ENCODE results near the gene TGFB1I1. TPM values are rescaled to one million over a fixed set of nuclear protein-coding genes. Genes with fewer than 3 reads are reported as not detected.

The TGFB1I1 gene
- total RNA-seq, 3 donors from 2014 or later: 17.4 to 31.8 (median 30.1) TPM

DNA sequence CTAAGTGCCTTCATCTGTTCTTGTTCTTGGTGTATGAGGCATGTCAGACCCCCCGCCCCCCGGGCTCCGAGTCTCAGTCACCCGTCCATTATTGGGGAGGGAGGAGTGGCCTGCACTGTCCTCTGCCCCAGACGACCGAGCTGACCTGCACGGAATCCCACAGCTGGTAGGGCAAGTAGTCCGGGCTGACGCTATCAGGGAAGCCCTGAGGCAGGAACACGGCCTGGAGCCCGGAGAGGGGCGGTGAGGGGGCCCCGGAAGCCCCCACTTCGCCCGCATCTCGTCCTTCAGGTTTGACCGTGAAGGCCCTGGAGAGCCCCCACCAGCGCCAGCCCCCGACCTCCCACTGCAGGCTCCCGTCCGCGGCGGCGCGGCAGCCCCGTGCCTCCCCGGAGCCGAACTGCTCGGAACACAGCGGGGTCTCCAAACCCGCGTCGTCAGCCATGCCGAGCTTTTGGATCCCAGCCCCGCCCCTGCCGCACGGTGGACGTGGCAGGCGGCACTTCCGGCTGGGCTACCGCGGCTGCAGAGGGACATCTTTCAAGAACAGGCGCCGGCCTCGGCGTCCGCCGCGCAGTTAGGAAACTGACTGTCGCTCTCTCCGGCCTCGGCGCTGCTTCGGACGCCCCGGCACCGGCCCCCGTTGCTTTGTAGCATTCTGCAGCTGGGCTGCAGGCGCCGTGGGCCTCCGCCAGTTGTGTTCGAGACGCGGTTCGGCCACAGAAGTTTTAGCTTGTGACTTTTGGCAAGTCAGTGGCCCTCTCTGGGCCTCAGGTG, 36.2 kb downstream of the TGFB1I1 start, which contains the start of gene RUSF1:
Gene RUSF1 (minus strand): TSS at position 463 of the 777 bp plus-strand sequence. CDS start 18 bp downstream, at position 445.
- TF ChIP-seq, protein P1, sequence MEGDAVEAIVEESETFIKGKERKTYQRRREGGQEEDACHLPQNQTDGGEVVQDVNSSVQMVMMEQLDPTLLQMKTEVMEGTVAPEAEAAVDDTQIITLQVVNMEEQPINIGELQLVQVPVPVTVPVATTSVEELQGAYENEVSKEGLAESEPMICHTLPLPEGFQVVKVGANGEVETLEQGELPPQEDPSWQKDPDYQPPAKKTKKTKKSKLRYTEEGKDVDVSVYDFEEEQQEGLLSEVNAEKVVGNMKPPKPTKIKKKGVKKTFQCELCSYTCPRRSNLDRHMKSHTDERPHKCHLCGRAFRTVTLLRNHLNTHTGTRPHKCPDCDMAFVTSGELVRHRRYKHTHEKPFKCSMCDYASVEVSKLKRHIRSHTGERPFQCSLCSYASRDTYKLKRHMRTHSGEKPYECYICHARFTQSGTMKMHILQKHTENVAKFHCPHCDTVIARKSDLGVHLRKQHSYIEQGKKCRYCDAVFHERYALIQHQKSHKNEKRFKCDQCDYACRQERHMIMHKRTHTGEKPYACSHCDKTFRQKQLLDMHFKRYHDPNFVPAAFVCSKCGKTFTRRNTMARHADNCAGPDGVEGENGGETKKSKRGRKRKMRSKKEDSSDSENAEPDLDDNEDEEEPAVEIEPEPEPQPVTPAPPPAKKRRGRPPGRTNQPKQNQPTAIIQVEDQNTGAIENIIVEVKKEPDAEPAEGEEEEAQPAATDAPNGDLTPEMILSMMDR (IDR thresholded peaks at IDR 0.05): peak in 1 of 3 donors; percentile 12
- TF ChIP-seq POLR2AphosphoS5 (IDR thresholded peaks at IDR 0.05) (peak; percentile 79 to 96 (median 89)), POLR2A (IDR thresholded peaks at IDR 0.05) (peak; percentile 88)
- peak; percentile 88 to 89 for DNase-seq (ENCODE audit: low spot score in 2 of 2)
- Histone ChIP-seq H3K9me3 (no peaks in the 10 kb centered on the region), H3K27me3 (no peaks in the 10 kb centered on the region), H3K4me3 (peak within 1 kb of the TSS; percentile 84 to 99 (median 96)), H3K4me1 (peaks cover 0 to 10% of the 10 kb centered on the region in 2 donors), H3K27ac (peak within 1 kb of the TSS; percentile 95 to 96), H3K36me3 (no peaks in the 10 kb centered on the region)
- intact Hi-C loops (cut with DNase I; ENCODE audit: low total_unique reads): no loop called here

DNA sequence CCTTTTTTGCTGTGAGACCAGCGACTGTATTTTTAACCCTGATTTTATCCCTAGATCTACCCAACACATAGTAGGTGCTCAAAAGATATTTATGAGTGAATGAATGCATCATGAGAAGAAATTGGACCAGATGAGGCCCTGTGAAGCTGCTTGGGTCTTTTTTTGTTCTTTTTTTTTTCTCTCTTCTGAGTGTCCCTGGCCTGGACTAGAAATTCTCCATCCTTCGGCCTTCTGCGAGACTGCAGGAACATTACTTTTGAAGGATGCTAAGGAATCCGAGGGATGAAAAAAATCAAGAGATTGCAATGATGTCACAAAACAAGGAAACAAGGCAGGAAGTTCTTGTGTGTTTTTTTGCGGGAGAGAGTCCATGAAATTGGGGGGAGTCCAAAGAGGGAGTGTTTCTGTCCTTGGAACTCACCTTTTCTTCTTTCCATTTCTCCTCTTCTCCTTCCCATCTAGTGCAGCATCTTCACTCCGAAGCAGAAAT, 36.8 kb downstream of the TGFB1I1 start:
- H3K4me3 ChIP-seq: peak overlapping the region; percentile 84 to 99 (median 96)
- H3K36me3 ChIP-seq: no peaks in the 10 kb centered on the region
- DNase-seq (ENCODE audit: low spot score in 2 of 2): no peak
- no peaks in the 10 kb centered on the region for H3K9me3 ChIP-seq
- TF ChIP-seq POLR2A (IDR thresholded peaks at IDR 0.05): no peak
- TF ChIP-seq, protein P1 (IDR thresholded peaks at IDR 0.05): no peak
- no peak for TF ChIP-seq POLR2AphosphoS5 (IDR thresholded peaks at IDR 0.05)
- H3K4me1 ChIP-seq: peaks cover 0 to 10% of the 10 kb centered on the region in 2 donors
- H3K27me3 ChIP-seq: no peaks in the 10 kb centered on the region
- H3K27ac ChIP-seq: peak overlapping the region; percentile 95 to 96
- intact Hi-C loops (cut with DNase I; ENCODE audit: low total_unique reads): no loop called here

DNA sequence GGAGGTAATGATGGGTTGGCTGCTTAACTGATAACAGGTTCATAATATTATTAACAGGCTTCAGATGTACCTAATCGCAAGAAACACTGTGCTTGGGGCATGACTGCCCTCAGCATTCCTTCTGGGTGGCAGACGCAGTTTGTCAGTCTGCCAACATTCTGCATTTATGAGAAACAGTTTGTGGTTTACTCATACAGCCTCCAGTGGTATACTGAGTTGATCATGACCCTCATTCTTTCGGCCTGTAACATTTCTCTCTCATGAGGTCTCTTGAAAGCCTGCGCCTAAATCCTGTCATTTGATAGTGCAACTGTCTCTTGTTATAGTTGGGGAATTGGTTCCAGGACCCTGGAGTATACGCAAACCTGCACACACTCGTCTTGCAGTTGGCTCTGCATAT, 41.2 kb downstream of the TGFB1I1 start:
- intact Hi-C loops (cut with DNase I; ENCODE audit: low total_unique reads): no loop called here
- Histone ChIP-seq H3K4me3 (no peak overlapping the region), H3K4me1 (no peaks in the 10 kb centered on the region), H3K27me3 (no peaks in the 10 kb centered on the region), H3K9me3 (no peaks in the 10 kb centered on the region), H3K36me3 (no peaks in the 10 kb centered on the region), H3K27ac (no peak overlapping the region)
- TF ChIP-seq, protein P1 (IDR thresholded peaks at IDR 0.05): no peak
- DNase-seq (ENCODE audit: low spot score in 2 of 2): no peak

DNA sequence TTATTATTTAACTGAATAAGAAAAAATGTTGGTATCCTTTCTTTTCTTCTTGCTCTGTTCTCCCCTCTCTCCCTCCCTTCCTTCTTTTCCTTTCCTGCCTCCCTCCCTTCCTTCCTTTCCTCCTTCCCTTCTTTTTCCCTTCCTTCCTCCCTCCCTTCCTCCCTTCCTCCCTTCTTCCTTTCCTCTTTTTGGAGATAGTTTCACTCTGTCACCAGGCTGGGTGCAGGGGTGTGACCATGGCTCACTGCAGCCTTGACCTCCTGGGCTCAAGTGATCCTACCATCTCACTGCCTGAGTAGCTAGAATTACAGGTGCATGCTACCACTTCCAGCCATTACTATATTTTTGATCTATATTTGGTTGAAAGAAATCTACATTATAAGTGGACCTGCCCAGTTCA, 41.9 kb downstream of the TGFB1I1 start:
- Histone ChIP-seq H3K36me3 (no peaks in the 10 kb centered on the region), H3K27me3 (no peaks in the 10 kb centered on the region), H3K4me3 (no peak overlapping the region), H3K4me1 (no peaks in the 10 kb centered on the region), H3K27ac (no peak overlapping the region), H3K9me3 (no peaks in the 10 kb centered on the region)
- intact Hi-C loops (cut with DNase I; ENCODE audit: low total_unique reads): loop anchor here (1.0 kb wide), 1 partner anchor 29 kb away; no protein-coding TSS in a partner anchor
- no peak for TF ChIP-seq POLR2A (IDR thresholded peaks at IDR 0.05)
- no peak for TF ChIP-seq POLR2AphosphoS5 (IDR thresholded peaks at IDR 0.05)
- TF ChIP-seq, protein P1 (IDR thresholded peaks at IDR 0.05): no peak
- DNase-seq (ENCODE audit: low spot score in 2 of 2): no peak

DNA sequence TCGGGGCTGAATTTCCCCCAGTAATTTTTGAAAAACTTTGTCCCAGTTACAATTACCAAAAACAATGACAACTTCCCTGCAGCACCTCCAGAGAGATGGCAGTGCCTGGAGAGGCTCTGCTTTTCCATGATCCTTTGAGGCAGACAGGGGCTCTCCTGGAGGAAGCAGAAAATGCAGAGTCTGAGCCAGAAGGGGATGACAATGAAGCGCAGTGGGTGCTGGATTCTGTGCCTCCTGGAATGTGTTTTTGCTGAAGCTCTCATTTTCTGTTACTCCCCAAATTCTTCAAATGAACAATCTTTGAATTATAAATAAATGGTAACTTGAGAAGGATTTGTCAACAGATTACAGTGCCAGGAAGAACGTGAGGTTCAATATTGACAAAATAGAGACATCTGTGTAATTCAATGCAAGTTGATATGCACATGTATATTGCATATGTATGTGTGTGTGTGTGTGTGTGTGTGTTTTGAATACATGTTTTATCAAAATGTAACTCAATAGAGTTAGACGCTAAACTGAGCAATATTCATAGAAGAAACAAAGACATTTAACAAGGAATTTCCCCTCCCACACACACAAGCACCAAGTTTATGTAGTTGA, 45.9 kb downstream of the TGFB1I1 start:
- intact Hi-C loops (cut with DNase I; ENCODE audit: low total_unique reads): no loop called here
- no peaks in the 10 kb centered on the region for H3K4me1 ChIP-seq
- no peak for DNase-seq (ENCODE audit: low spot score in 2 of 2)
- H3K27me3 ChIP-seq: no peaks in the 10 kb centered on the region
- no peak overlapping the region for H3K4me3 ChIP-seq
- TF ChIP-seq POLR2A (IDR thresholded peaks at IDR 0.05): no peak
- TF ChIP-seq POLR2AphosphoS5 (IDR thresholded peaks at IDR 0.05): no peak
- H3K9me3 ChIP-seq: no peaks in the 10 kb centered on the region
- no peaks in the 10 kb centered on the region for H3K36me3 ChIP-seq
- H3K27ac ChIP-seq: no peak overlapping the region

Data from breast epithelium (tissue), 4 donors.